ENCODE results near the gene CMTM6. TPM values are rescaled to one million over a fixed set of nuclear protein-coding genes. Genes with fewer than 3 reads are reported as not detected.

The CMTM6 gene
- total and polyA plus RNA-seq, 11 donors, result 5.2 to 34.8 (median 11.6) TPM

- intact Hi-C loops (cut with DNase I), result no loop called here
- H3K27me3 ChIP-seq, result no peaks in the 10 kb centered on the region
- no peak for DNase-seq
- no peaks in the 10 kb centered on the region for H3K9me3 ChIP-seq
- no peak overlapping the region for H3K4me3 ChIP-seq
- no peak for TF ChIP-seq CTCF (IDR thresholded peaks at IDR 0.05)
- TF ChIP-seq POLR2A (IDR thresholded peaks at IDR 0.05), result no peak
- WGBS, 4 donors, result 75 to 94% (median 87%) methylated on average over 4 of the region's 4 CpGs
- no peak overlapping the region for H3K27ac ChIP-seq
- no peak for ATAC-seq
- peaks cover 0 to 52% (median 0%) of the 10 kb centered on the region in 12 donors for H3K4me1 ChIP-seq
- peaks cover 0 to 4% (median 0%) of the 10 kb centered on the region in 9 donors for H3K36me3 ChIP-seq
These were observed 65.8 kb downstream of the CMTM6 start for GRCh38 chr3:32436816-32437189.

- Histone ChIP-seq H3K4me1 (peaks cover 0 to 59% (median 0%) of the 10 kb centered on the region in 12 donors), H3K27ac (no peak overlapping the region), H3K9me3 (no peaks in the 10 kb centered on the region), H3K36me3 (no peaks in the 10 kb centered on the region), H3K4me3 (no peak overlapping the region), H3K27me3 (no peaks in the 10 kb centered on the region)
- 59 to 67% (median 63%) methylated on average over 4 of the region's 4 CpGs for WGBS, 4 donors
- ATAC-seq (no peak), DNase-seq (no peak)
- no peak for TF ChIP-seq POLR2A (IDR thresholded peaks at IDR 0.05)
- no peak for TF ChIP-seq CTCF (IDR thresholded peaks at IDR 0.05)
- intact Hi-C loops (cut with DNase I), result no loop called here
These were observed 66.5 kb downstream of the CMTM6 start for GRCh38 chr3:32435911-32436815.

GRCh38 chr3:32434206-32434605 lies 68.4 kb downstream of the CMTM6 start:
- peaks cover 0 to 73% (median 0%) of the 10 kb centered on the region in 12 donors for H3K4me1 ChIP-seq
- H3K4me3 ChIP-seq, result no peak overlapping the region
- no peaks in the 10 kb centered on the region for H3K36me3 ChIP-seq
- H3K27me3 ChIP-seq, result no peaks in the 10 kb centered on the region
- no peak for ATAC-seq
- intact Hi-C loops (cut with DNase I), result no loop called here
- no peaks in the 10 kb centered on the region for H3K9me3 ChIP-seq
- no peak overlapping the region for H3K27ac ChIP-seq
- WGBS, 4 donors, result 96 to 99% (median 97%) methylated on average over 4 of the region's 4 CpGs
- TF ChIP-seq POLR2A (IDR thresholded peaks at IDR 0.05) (no peak), CTCF (IDR thresholded peaks at IDR 0.05) (no peak)
- no peak for DNase-seq

- TF ChIP-seq POLR2A (IDR thresholded peaks at IDR 0.05), result no peak
- no peak for TF ChIP-seq CTCF (IDR thresholded peaks at IDR 0.05)
- Histone ChIP-seq H3K27ac (peak overlapping the region in 1 of 12 donors; percentile 89), H3K4me3 (peak overlapping the region in 1 of 12 donors; percentile 19), H3K27me3 (no peaks in the 10 kb centered on the region), H3K4me1 (peaks cover 0 to 73% (median 0%) of the 10 kb centered on the region in 12 donors), H3K9me3 (no peaks in the 10 kb centered on the region), H3K36me3 (no peaks in the 10 kb centered on the region)
- 84 to 95% (median 90%) methylated on average over 12 of the region's 12 CpGs for WGBS, 4 donors
- intact Hi-C loops (cut with DNase I), result no loop called here
- DNase-seq (no peak), ATAC-seq (no peak)
These were observed 69.7 kb downstream of the CMTM6 start for GRCh38 chr3:32432711-32433530.

All from heart left ventricle (tissue), 16 donors.